Uterus (tissue), 4 donors: ENCODE measurements around the gene PDHA1. TPM values are rescaled to one million over a fixed set of nuclear protein-coding genes. Genes with fewer than 3 reads are reported as not detected.

Source experiments
- DNase-seq, 2 donors: peaks; one replicate each; pipeline ENCODE4 v3.0.0-alpha.2; 2019 to 2020
- H3K27ac ChIP-seq, 2 donors: fragments of 200-600 bp; sonication (generic); 1 replicate in 1 of 2; 2 replicates in 1 of 2; pipeline ENCODE4 v1.5.1; 2016 to 2018
- H3K27me3 ChIP-seq, 2 donors: fragments of 200-600 bp; sonication (generic); one replicate each; pipeline ENCODE4 v1.5.1; 2018 to 2019; ENCODE audit warnings: control low read depth in 1 of 2
- H3K36me3 ChIP-seq, 2 donors: fragments of 200-600 bp; sonication (generic); one replicate each; pipeline ENCODE4 v1.5.1; 2019; ENCODE audit warnings: control low read depth in 1 of 2
- H3K4me1 ChIP-seq, 2 donors: fragments of 200-600 bp; sonication (generic); one replicate each; pipeline ENCODE4 v1.5.1; 2018 to 2019; ENCODE audit warnings: control low read depth in 1 of 2
- H3K4me3 ChIP-seq, 2 donors: fragments of 200-600 bp; sonication (generic); 1 replicate in 1 of 2; 2 replicates in 1 of 2; pipeline ENCODE4 v1.5.1; 2018 to 2019; ENCODE audit warnings: mild to moderate bottlenecking in 1 of 2
- H3K9me3 ChIP-seq, 2 donors: fragments of 200-600 bp; sonication (generic); one replicate each; pipeline ENCODE4 v1.5.1; 2019; ENCODE audit warnings: control low read depth in 1 of 2
- CTCF ChIP-seq, 4 experiments: fragments of 200-600 bp in 2 of 4; fragments of 450-650 bp in 2 of 4; sonication (generic) in 2 of 4; IDR thresholded peaks; one replicate each; pipeline ENCODE4 v1.5.1; 2016 to 2019; ENCODE audit warnings: antibody characterized with exemption in 4 of 4, mild to moderate bottlenecking in 2 of 4, moderate library complexity in 1 of 4
- POLR2A ChIP-seq, 2 donors: fragments of 450-650 bp; IDR thresholded peaks; one replicate each; pipeline ENCODE4 v1.6.1; 2016; ENCODE audit warnings: antibody characterized with exemption in 2 of 2, mild to moderate bottlenecking in 1 of 2, moderate library complexity in 1 of 2
- intact Hi-C: fragments of 100-400 bp; cut with DNase I; formaldehyde crosslinking; loops from one replicate; pipeline ENCODE4 v1.15.1; 2023; ENCODE audit warnings: low total_unique reads
- total RNA-seq, 4 donors: library from RNA; depleted of rRNA in 3 of 4; stranded (reverse); fragments of >200 nt in 3 of 4; gene quantifications; one replicate each; pipeline versions ENCODE4 v1.1.0 to v1.2.4, GENCODE V29; 2014 to 2023
- donor health status: DM: yes; HTN: yes; CAD: no.

Gene PDHA1
- total RNA-seq, 4 donors from 2014 or later: 15.0 to 100 (median 62.9) TPM

DNA sequence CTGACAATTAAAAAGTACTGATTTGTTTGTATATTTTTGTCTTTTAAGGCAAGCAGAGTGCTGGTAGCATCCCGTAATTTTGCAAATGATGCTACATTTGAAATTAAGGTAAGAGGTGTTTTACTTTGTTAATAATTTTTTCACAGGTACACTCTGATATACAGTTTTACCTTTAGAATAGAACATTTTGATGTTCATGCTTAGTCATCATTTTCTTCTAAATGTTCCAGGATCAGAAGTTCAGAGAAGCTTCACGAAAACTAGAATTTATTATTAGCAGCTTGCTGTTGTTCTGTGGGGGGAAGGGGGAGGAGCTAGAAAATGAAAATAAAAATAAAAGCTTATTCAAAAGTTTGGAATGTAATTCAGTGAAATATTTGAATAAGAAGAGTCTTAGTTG lies 5.5 kb downstream of the PDHA1 start:
- no peaks in the 10 kb centered on the region for H3K27me3 ChIP-seq
- no peak for DNase-seq
- TF ChIP-seq CTCF (IDR thresholded peaks at IDR 0.05): no peak
- TF ChIP-seq POLR2A (IDR thresholded peaks at IDR 0.05): no peak
- no peaks in the 10 kb centered on the region for H3K4me1 ChIP-seq
- intact Hi-C loops: no loop called here
- no peaks in the 10 kb centered on the region for H3K36me3 ChIP-seq
- no peaks in the 10 kb centered on the region for H3K9me3 ChIP-seq
- no peak overlapping the region for H3K27ac ChIP-seq
- no peak overlapping the region for H3K4me3 ChIP-seq

DNA sequence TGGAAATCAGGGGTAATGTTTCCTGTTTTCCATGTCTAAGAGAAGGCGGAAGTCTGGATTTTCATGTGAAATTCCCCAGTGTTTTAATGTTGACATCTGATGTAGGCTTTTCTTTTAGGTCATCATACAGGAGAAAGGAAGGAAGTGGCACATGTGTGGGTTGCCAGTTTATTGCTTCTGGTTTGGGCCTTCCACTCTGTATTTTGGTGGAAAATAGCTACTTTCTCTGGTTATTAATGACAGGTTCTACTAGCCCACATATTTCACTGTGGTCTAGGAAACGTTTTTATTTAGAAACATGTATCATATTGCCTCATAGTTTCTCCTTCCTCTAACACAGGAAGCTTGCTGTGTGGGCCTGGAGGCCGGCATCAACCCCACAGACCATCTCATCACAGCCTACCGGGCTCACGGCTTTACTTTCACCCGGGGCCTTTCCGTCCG lies 7.2 kb downstream of the PDHA1 start:
- Histone ChIP-seq H3K27me3 (no peaks in the 10 kb centered on the region), H3K4me1 (no peaks in the 10 kb centered on the region), H3K27ac (no peak overlapping the region), H3K9me3 (no peaks in the 10 kb centered on the region), H3K4me3 (no peak overlapping the region), H3K36me3 (no peaks in the 10 kb centered on the region)
- intact Hi-C loops: no loop called here
- no peak for DNase-seq
- TF ChIP-seq CTCF (IDR thresholded peaks at IDR 0.05) (no peak), POLR2A (IDR thresholded peaks at IDR 0.05) (no peak)

DNA sequence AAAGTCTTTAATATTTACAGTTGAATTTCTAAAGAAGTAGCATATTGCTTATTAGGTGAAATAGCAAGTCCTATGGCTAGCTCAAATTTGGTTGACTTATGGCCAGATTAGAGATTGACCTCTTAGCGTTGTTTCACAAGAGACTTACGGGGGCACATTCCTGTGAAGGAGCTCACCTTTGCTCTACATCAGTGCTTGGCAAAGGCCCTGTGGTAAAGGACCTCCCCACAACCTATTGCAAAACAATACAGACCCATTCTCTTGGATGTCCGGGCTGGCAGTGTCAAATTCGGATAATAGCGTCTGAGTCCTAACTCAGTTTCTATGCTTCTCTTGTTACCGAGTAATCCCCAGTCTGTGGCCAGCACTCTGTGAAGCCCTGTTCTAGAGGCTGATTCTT lies 10.9 kb downstream of the PDHA1 start:
- intact Hi-C loops: no loop called here
- no peak for DNase-seq
- no peak for TF ChIP-seq CTCF (IDR thresholded peaks at IDR 0.05)
- no peak for TF ChIP-seq POLR2A (IDR thresholded peaks at IDR 0.05)
- no peaks in the 10 kb centered on the region for H3K9me3 ChIP-seq
- H3K27ac ChIP-seq: no peak overlapping the region
- H3K36me3 ChIP-seq: no peaks in the 10 kb centered on the region
- H3K4me1 ChIP-seq: no peaks in the 10 kb centered on the region
- no peaks in the 10 kb centered on the region for H3K27me3 ChIP-seq
- H3K4me3 ChIP-seq: no peak overlapping the region

- no peak for DNase-seq
- Histone ChIP-seq H3K4me3 (no peak overlapping the region), H3K27me3 (no peaks in the 10 kb centered on the region), H3K36me3 (no peaks in the 10 kb centered on the region), H3K9me3 (no peaks in the 10 kb centered on the region), H3K4me1 (no peaks in the 10 kb centered on the region), H3K27ac (no peak overlapping the region)
- no peak for TF ChIP-seq POLR2A (IDR thresholded peaks at IDR 0.05)
- no peak for TF ChIP-seq CTCF (IDR thresholded peaks at IDR 0.05)
- intact Hi-C loops: no loop called here
These were observed 14.8 kb downstream of the PDHA1 start for GRCh38 chrX:19358521-19358920.

DNA sequence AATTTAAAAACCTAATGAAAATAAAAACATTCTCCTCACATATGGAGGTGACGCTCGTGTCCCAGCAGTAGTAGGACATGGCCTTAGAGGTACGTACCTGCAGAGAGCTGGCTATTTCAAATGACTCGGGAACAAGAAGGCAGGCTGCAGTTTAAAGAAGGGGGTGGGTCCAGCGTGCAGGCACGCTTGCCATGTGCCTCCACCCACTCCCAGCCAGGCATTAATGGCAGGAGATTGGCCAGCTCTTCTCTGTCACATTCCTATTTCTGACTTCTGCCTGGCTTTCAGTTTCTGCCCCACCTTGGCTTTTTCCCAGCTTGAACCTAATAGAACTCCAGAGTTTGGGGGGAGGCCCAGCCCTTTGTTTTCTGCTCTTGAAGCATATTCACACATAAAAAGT lies 17.2 kb downstream of the PDHA1 start:
- TF ChIP-seq POLR2A (IDR thresholded peaks at IDR 0.05): no peak
- no peak for TF ChIP-seq CTCF (IDR thresholded peaks at IDR 0.05)
- Histone ChIP-seq H3K9me3 (no peaks in the 10 kb centered on the region), H3K4me3 (no peak overlapping the region), H3K36me3 (no peaks in the 10 kb centered on the region), H3K27me3 (no peaks in the 10 kb centered on the region), H3K4me1 (no peaks in the 10 kb centered on the region), H3K27ac (no peak overlapping the region)
- no peak for DNase-seq
- intact Hi-C loops: no loop called here
